Activated CD4-positive, alpha-beta T cell treated with anti-CD3 and anti-CD28 coated beads, Interleukin-2, amount 10 ng/mL, durations not matched to agents 24 days and 14 days (primary cell): ENCODE results near the gene OSBP2. TPM values are rescaled to one million over a fixed set of nuclear protein-coding genes. Genes with fewer than 3 reads are reported as not detected.
"Not testable (repeated sequence)": the region's sequence is repeated elsewhere in the genome, so short reads cannot be mapped to it uniquely, and the experiment has no call there.

ENCODE experiments used
- DNase-seq: peaks from one replicate; pipeline ENCODE4 v3.0.0; 2022
- H3K27ac Mint-ChIP-seq: one replicate; pipeline ENCODE4 v1.8.0; 2022; ENCODE audit warnings: mild to moderate bottlenecking, mixed read lengths
- H3K27me3 Mint-ChIP-seq: one replicate; pipeline ENCODE4 v1.8.0; 2022; ENCODE audit warnings: mixed read lengths
- H3K36me3 Mint-ChIP-seq: one replicate; pipeline ENCODE4 v1.8.0; 2022; ENCODE audit warnings: low read depth, mild to moderate bottlenecking, mixed read lengths
- H3K4me1 Mint-ChIP-seq: one replicate; pipeline ENCODE4 v1.8.0; 2021; ENCODE audit warnings: mixed read lengths
- H3K4me3 Mint-ChIP-seq: one replicate; pipeline ENCODE4 v1.8.0; 2022; ENCODE audit warnings: mild to moderate bottlenecking, moderate library complexity, mixed read lengths
- H3K9me3 Mint-ChIP-seq: one replicate; pipeline ENCODE4 v1.8.0; 2021; ENCODE audit warnings: mixed read lengths
- intact Hi-C: fragments of 100-400 bp; cut with micrococcal nuclease; formaldehyde crosslinking; loops from one replicate; pipeline ENCODE4 v1.15.1; 2023
- total RNA-seq: library from RNA; stranded (reverse); gene quantifications from 2 replicates; pipeline ENCODE4 v1.2.3, GENCODE V29; 2022

The OSBP2 gene
- total RNA-seq, 1 donor from 2014 or later = 2.6 TPM

- Mint-ChIP-seq H3K4me1 (no peaks in the 10 kb centered on the region), H3K4me3 (no peak overlapping the region), H3K9me3 (no peaks in the 10 kb centered on the region), H3K36me3 (no peaks in the 10 kb centered on the region), H3K27me3 (no peaks in the 10 kb centered on the region), H3K27ac (peak overlapping the region; percentile 71)
- intact Hi-C loops = no loop called here
- DNase-seq = no peak
Observed at GRCh38 chr22:30717331-30717921, 22.8 kb downstream of the OSBP2 start.

GRCh38 chr22:30717952-30718351 is 23.3 kb downstream of the OSBP2 start:
- Mint-ChIP-seq H3K36me3 (no peaks in the 10 kb centered on the region), H3K4me3 (no peak overlapping the region)
- intact Hi-C loops = no loop called here

GRCh38 chr22:30718491-30718890 is 23.8 kb downstream of the OSBP2 start:
- intact Hi-C loops = no loop called here
- H3K27ac Mint-ChIP-seq = no peak overlapping the region
- H3K27me3 Mint-ChIP-seq = no peaks in the 10 kb centered on the region
- H3K4me3 Mint-ChIP-seq = no peak overlapping the region
- no peak for DNase-seq
- no peaks in the 10 kb centered on the region for H3K36me3 Mint-ChIP-seq
- H3K9me3 Mint-ChIP-seq = no peaks in the 10 kb centered on the region
- no peaks in the 10 kb centered on the region for H3K4me1 Mint-ChIP-seq

More at GRCh38 chr22:30717952-30718351, 23.3 kb downstream of the OSBP2 start:
- Mint-ChIP-seq H3K9me3 (no peaks in the 10 kb centered on the region), H3K27ac (peak overlapping the region; percentile 71), H3K4me1 (no peaks in the 10 kb centered on the region), H3K27me3 (no peaks in the 10 kb centered on the region)
- DNase-seq = no peak

GRCh38 chr22:30718938-30719337 is 24.3 kb downstream of the OSBP2 start:
- no peak for DNase-seq
- H3K36me3 Mint-ChIP-seq = no peaks in the 10 kb centered on the region
- intact Hi-C loops = no loop called here
- no peaks in the 10 kb centered on the region for H3K4me1 Mint-ChIP-seq
- no peak overlapping the region for H3K4me3 Mint-ChIP-seq
- H3K27ac Mint-ChIP-seq = no peak overlapping the region
- no peaks in the 10 kb centered on the region for H3K27me3 Mint-ChIP-seq
- H3K9me3 Mint-ChIP-seq = no peaks in the 10 kb centered on the region

GRCh38 chr22:30720263-30720837 is 25.7 kb downstream of the OSBP2 start:
- no peaks in the 10 kb centered on the region for H3K9me3 Mint-ChIP-seq
- no peaks in the 10 kb centered on the region for H3K27me3 Mint-ChIP-seq
- H3K4me3 Mint-ChIP-seq = no peak overlapping the region
- H3K36me3 Mint-ChIP-seq = no peaks in the 10 kb centered on the region
- H3K27ac Mint-ChIP-seq = no peak overlapping the region
- no peak for DNase-seq
- intact Hi-C loops = no loop called here
- H3K4me1 Mint-ChIP-seq = no peaks in the 10 kb centered on the region

- intact Hi-C loops = no loop called here
- H3K27me3 Mint-ChIP-seq = no peaks in the 10 kb centered on the region
- H3K9me3 Mint-ChIP-seq = no peaks in the 10 kb centered on the region
- H3K4me3 Mint-ChIP-seq = no peak overlapping the region
- no peaks in the 10 kb centered on the region for H3K4me1 Mint-ChIP-seq
- no peak for DNase-seq
- H3K36me3 Mint-ChIP-seq = no peaks in the 10 kb centered on the region
- no peak overlapping the region for H3K27ac Mint-ChIP-seq
Observed at GRCh38 chr22:30721741-30722140, 27.1 kb downstream of the OSBP2 start.

- no peak for DNase-seq
- no peaks in the 10 kb centered on the region for H3K9me3 Mint-ChIP-seq
Observed at GRCh38 chr22:30728826-30729225, 34.2 kb downstream of the OSBP2 start.

GRCh38 chr22:30731658-30732057 is 37.0 kb downstream of the OSBP2 start:
- intact Hi-C loops = no loop called here
- no peaks in the 10 kb centered on the region for H3K4me1 Mint-ChIP-seq
- H3K9me3 Mint-ChIP-seq = no peaks in the 10 kb centered on the region
- no peak overlapping the region for H3K27ac Mint-ChIP-seq
- no peaks in the 10 kb centered on the region for H3K36me3 Mint-ChIP-seq
- H3K27me3 Mint-ChIP-seq = peaks cover 1% of the 10 kb centered on the region
- DNase-seq = no peak
- H3K4me3 Mint-ChIP-seq = no peak overlapping the region

More at GRCh38 chr22:30728826-30729225, 34.2 kb downstream of the OSBP2 start:
- intact Hi-C loops = no loop called here
- Mint-ChIP-seq H3K4me3 (no peak overlapping the region), H3K27me3 (peaks cover 1% of the 10 kb centered on the region), H3K4me1 (no peaks in the 10 kb centered on the region), H3K27ac (no peak overlapping the region), H3K36me3 (no peaks in the 10 kb centered on the region)

GRCh38 chr22:30732426-30732825 is 37.8 kb downstream of the OSBP2 start:
- Mint-ChIP-seq H3K27ac (no peak overlapping the region), H3K9me3 (no peaks in the 10 kb centered on the region), H3K4me3 (no peak overlapping the region), H3K27me3 (peaks cover 1% of the 10 kb centered on the region), H3K4me1 (no peaks in the 10 kb centered on the region), H3K36me3 (no peaks in the 10 kb centered on the region)
- no peak for DNase-seq
- intact Hi-C loops = no loop called here

GRCh38 chr22:30733181-30733631 is 38.5 kb downstream of the OSBP2 start:
- Mint-ChIP-seq H3K27ac (no peak overlapping the region), H3K9me3 (no peaks in the 10 kb centered on the region), H3K27me3 (peaks cover 1% of the 10 kb centered on the region), H3K4me3 (no peak overlapping the region), H3K4me1 (peaks cover 2% of the 10 kb centered on the region), H3K36me3 (no peaks in the 10 kb centered on the region)
- no peak for DNase-seq
- intact Hi-C loops = no loop called here

GRCh38 chr22:30740007-30740406 is 45.3 kb downstream of the OSBP2 start:
- intact Hi-C loops = loop anchor here (5.0 kb wide), 1 partner anchor 148 kb away; the partner anchor contains the start of gene PES1
- not testable (repeated sequence) for H3K27me3 Mint-ChIP-seq, H3K9me3 Mint-ChIP-seq, H3K4me3 Mint-ChIP-seq, H3K36me3 Mint-ChIP-seq
- Mint-ChIP-seq H3K27ac (peak overlapping the region; percentile 84), H3K4me1 (peaks cover 50% of the 10 kb centered on the region)
- DNase-seq = peak; percentile 68

GRCh38 chr22:30740511-30740910 is 45.8 kb downstream of the OSBP2 start:
- H3K9me3 Mint-ChIP-seq, H3K27me3 Mint-ChIP-seq, H3K36me3 Mint-ChIP-seq: not testable (repeated sequence)
- H3K27ac Mint-ChIP-seq = peak overlapping the region; percentile 84
- peak overlapping the region; percentile 20 for H3K4me3 Mint-ChIP-seq
- peak; percentile 80 for DNase-seq
- H3K4me1 Mint-ChIP-seq = peaks cover 51% of the 10 kb centered on the region
- intact Hi-C loops = loop anchor here (5.0 kb wide), 1 partner anchor 148 kb away; the partner anchor contains the start of gene PES1

- DNase-seq = peak; percentile 75
Observed at GRCh38 chr22:30742291-30743256, 47.9 kb downstream of the OSBP2 start.

More at GRCh38 chr22:30742291-30743256, 47.9 kb downstream of the OSBP2 start:
- Mint-ChIP-seq H3K36me3 (no peaks in the 10 kb centered on the region), H3K27me3 (no peaks in the 10 kb centered on the region), H3K4me1 (peaks cover 62% of the 10 kb centered on the region), H3K4me3 (peak overlapping the region; percentile 15), H3K27ac (peak overlapping the region; percentile 93), H3K9me3 (no peaks in the 10 kb centered on the region)
- intact Hi-C loops = loop anchor here (1.0 to 5.0 kb wide), 6 partner anchors 32 to 150 kb away; partner anchors contain the start of genes DUSP18 and PES1
